ENCODE results near the gene GUCD1. TPM values are rescaled to one million over a fixed set of nuclear protein-coding genes. Genes with fewer than 3 reads are reported as not detected.
A peak's percentile ranks its signal among the peaks of the same experiment; 100 is the strongest.

Gene GUCD1
- total and polyA plus RNA-seq, 2 of the 13 experiments (the other 11 are each of a cell fraction or from before 2014, with no cell fraction given), result 128 to 245 TPM

GRCh38 chr22:24553597-24554312, 1.2 kb downstream of the GUCD1 start (continued):
- peak; percentile 23; the same call in 1 of the 2 replicates for TF ChIP-seq PRDM10 (CRISPR knock-in tag; IDR thresholded peaks at IDR 0.05; ENCODE audit: low read depth)
- TF ChIP-seq HNRNPLL (IDR thresholded peaks at IDR 0.05; ENCODE audit: low read depth, low read length, poor library complexity, severe bottlenecking), result no peak
- TF ChIP-seq, protein P1, sequence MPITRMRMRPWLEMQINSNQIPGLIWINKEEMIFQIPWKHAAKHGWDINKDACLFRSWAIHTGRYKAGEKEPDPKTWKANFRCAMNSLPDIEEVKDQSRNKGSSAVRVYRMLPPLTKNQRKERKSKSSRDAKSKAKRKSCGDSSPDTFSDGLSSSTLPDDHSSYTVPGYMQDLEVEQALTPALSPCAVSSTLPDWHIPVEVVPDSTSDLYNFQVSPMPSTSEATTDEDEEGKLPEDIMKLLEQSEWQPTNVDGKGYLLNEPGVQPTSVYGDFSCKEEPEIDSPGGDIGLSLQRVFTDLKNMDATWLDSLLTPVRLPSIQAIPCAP (CRISPR knock-in tag; IDR thresholded peaks at IDR 0.05; ENCODE audit: low read depth), result no peak
- TF ChIP-seq, protein P2, sequence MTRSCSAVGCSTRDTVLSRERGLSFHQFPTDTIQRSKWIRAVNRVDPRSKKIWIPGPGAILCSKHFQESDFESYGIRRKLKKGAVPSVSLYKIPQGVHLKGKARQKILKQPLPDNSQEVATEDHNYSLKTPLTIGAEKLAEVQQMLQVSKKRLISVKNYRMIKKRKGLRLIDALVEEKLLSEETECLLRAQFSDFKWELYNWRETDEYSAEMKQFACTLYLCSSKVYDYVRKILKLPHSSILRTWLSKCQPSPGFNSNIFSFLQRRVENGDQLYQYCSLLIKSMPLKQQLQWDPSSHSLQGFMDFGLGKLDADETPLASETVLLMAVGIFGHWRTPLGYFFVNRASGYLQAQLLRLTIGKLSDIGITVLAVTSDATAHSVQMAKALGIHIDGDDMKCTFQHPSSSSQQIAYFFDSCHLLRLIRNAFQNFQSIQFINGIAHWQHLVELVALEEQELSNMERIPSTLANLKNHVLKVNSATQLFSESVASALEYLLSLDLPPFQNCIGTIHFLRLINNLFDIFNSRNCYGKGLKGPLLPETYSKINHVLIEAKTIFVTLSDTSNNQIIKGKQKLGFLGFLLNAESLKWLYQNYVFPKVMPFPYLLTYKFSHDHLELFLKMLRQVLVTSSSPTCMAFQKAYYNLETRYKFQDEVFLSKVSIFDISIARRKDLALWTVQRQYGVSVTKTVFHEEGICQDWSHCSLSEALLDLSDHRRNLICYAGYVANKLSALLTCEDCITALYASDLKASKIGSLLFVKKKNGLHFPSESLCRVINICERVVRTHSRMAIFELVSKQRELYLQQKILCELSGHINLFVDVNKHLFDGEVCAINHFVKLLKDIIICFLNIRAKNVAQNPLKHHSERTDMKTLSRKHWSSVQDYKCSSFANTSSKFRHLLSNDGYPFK (CRISPR knock-in tag; IDR thresholded peaks at IDR 0.05; ENCODE audit: borderline replicate concordance), result no peak
- no peak for TF ChIP-seq ATF6 (CRISPR knock-in tag; conservative IDR thresholded peaks at IDR 0.05)
- TF ChIP-seq ISX (CRISPR knock-in tag; conservative IDR thresholded peaks at IDR 0.05), result no peak
- TF ChIP-seq SUZ12 (IDR thresholded peaks at IDR 0.05; ENCODE audit: low read depth, low read length), result no peak
- TF ChIP-seq HDAC2 (CRISPR knock-in tag; IDR thresholded peaks at IDR 0.05), result no peak
- TF ChIP-seq ZNF703 (CRISPR knock-in tag; IDR thresholded peaks at IDR 0.05; ENCODE audit: borderline replicate concordance), result no peak
- TF ChIP-seq STAT5B (CRISPR knock-in tag; IDR thresholded peaks at IDR 0.05), result no peak
- TF ChIP-seq THAP7 (CRISPR knock-in tag; IDR thresholded peaks at IDR 0.05), result no peak; the same call in 1 of the 2 replicates
- no peak for TF ChIP-seq SP2 (CRISPR knock-in tag; IDR thresholded peaks at IDR 0.05)
- no peak; the same call in 1 of the 2 replicates for TF ChIP-seq TGIF2 (CRISPR knock-in tag; IDR thresholded peaks at IDR 0.05)
- TF ChIP-seq, protein P3, sequence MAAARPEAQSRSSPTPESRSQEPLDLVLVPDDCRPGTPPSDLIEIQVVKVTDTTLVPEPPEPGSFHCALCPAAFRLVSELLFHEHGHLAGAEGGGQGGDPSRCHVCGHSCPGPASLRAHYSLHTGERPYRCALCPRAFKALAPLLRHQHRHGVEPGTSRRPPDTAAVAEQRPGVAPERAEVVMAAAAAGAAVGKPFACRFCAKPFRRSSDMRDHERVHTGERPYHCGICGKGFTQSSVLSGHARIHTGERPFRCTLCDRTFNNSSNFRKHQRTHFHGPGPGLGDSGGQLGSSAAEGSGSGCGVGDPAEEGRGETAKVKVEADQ (CRISPR knock-in tag; IDR thresholded peaks at IDR 0.05; ENCODE audit: borderline replicate concordance), result no peak
- 0 out of 2 replicates have a peak, but pooled peaks have one; percentile 46 for TF ChIP-seq ZNF274 (CRISPR knock-in tag; IDR thresholded peaks at IDR 0.05)
